Uterus (tissue), 2 donors: ENCODE measurements around the gene MEPE.

Experiments used
- CTCF ChIP-seq, 4 experiments: fragments of 200-600 bp in 2 of 4; fragments of 450-650 bp in 2 of 4; sonication (generic) in 2 of 4; IDR thresholded peaks; one replicate each; pipeline ENCODE4 v1.5.1; 2016 to 2019; ENCODE audit warnings: antibody characterized with exemption in 4 of 4, mild to moderate bottlenecking in 2 of 4, moderate library complexity in 1 of 4
- POLR2A ChIP-seq, 2 donors: fragments of 450-650 bp; IDR thresholded peaks; one replicate each; pipeline ENCODE4 v1.6.1; 2016; ENCODE audit warnings: antibody characterized with exemption in 2 of 2, mild to moderate bottlenecking in 1 of 2, moderate library complexity in 1 of 2

- TF ChIP-seq CTCF (IDR thresholded peaks at IDR 0.05) (no peak), POLR2A (IDR thresholded peaks at IDR 0.05) (no peak)
Measured at GRCh38 chr4:87823200-87823599, 9.6 kb upstream of the MEPE start.
